Glomerular visceral epithelial cell (primary cell): ENCODE results near the gene DRC3.

Source experiments
- DNase-seq: peaks from one replicate; pipeline ENCODE4 v3.0.0-alpha.2; 2016; ENCODE audit errors: extremely low spot score

DRC3 gene

DNA sequence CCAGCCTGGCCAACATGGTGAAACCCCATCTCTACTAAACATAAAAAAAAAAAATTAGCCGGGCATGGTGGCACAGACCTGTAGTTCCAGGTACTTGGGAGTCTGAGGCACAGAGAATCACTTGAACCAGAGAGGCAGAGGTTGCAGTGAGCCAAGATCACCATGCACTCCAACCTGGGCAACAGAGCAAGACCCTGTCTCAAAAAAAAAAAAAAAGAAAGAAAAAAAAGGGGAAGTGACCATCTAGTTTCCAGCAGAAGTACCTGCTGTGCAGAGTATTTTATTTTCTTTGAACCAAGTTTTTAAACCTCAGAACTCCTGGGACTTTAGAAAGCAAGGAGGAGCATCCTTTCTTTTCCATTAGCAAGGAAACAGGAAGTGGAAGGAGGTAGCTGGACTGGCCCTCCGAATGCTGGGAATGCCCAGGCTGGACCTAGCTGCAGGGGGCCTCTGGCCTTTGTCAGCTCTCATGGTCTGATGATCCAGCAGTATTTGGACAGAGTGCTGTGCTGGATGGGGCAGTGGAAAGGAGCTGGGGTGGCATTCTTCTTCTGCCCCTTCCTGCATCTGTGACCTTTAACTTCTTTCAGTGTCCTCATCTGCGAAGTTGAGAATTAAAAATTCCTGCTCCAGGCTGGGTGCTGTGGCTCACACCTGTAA is 73.2 kb downstream of the DRC3 start:
- DNase-seq: no peak

DNA sequence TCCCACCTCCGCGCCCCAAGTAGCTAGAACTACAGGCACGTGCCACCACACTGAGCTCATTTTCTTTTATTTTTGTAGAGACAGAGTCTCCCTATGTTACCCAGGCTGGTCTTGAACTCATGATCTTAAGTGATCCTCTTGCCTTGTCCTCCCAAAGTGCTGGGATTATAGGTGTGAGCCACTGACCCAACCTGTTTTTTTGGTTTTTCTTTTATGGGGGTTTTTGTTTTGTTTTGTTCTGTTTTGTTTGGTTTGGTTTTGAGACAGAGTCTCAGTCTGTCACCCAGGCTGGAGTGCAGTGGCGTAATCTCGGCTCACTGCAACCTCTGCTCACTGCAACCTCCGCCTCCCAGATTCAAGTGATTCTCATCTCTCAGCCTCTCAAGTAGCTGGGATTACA is 82.9 kb downstream of the DRC3 start:
- DNase-seq: no peak

DNA sequence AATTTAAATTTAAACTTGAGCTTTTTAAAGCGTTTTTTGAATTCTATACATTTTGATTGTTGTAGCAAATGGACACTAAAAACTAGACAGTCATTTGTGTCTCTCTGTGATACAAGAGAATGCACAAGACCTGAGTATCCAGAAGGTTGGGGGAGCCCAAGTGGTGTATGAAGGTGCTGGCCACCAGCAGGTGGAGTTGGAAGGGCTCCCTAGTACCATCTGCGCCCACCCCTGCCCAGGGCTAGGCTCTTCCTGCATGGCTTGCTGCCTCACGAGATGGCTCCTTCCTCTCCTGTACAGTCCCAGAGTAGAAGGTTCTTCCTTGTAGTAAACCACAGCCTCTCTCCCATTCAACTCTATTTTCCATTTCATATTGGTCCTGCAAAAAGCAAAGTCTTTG is 83.6 kb downstream of the DRC3 start:
- DNase-seq: no peak

DNA sequence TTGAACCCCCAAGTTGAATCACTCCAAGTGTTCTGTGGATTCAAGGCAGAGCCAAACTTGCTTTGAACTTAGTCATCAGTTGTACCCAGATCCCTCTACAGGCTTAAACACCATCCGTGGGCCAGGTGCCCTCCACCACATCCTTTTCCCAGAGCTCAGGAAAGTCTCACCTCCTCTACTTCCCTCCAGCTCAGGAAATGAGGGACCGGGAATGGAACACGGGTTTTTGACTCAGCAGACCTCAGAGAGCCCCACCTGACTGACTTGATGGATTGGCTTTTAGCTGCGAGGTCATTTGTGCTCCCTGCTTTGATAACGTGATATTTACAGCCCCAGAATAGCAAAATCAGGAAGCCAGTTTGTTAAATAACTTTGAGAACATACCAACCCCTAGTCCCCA is 86.6 kb downstream of the DRC3 start:
- DNase-seq: no peak

DNA sequence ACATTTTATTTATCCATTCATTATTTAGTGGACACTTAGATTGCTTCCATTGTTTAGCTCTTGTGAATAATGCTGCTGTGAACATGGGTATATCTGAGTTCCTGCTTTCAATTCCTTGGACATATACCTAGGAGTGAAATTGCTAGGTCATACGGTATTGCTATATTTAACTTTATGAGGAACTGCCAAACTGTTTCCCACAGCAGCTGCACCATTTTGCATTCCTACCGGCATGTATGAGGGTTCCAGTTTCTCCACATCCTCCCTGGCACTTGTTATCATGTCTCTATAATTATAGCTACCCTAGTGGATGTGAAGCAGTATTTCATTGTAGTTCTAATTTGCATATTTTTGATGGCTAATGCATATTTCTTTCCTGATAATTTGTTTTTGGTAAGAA is 91.4 kb downstream of the DRC3 start:
- DNase-seq: no peak

DNA sequence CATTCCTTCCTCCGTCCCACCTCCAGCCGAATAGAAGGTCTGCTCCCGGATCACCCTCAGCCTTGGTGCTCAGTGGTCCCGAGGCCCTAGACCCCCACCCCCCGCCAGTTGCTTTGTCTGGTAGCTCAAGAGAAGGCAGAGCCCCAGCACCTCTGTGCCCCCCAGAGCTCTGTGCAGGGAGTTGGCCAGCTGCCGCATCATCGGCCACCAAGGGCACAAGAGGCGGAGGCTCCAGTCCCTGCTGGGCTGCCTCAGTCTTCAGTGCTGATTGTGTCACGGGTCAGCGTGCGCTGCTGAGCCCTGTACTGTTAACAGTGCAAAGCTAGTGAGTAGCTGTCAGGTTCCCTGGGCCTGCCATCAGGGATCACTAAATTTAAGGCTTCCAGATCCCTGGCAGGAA is 92.9 kb downstream of the DRC3 start:
- no peak for DNase-seq
